Endothelial cell of hepatic sinusoid (primary cell): ENCODE results near the gene AXIN2.
"Not testable (repeated sequence)": the region's sequence is repeated elsewhere in the genome, so short reads cannot be mapped to it uniquely, and the experiment has no call there.

Experiments
- in situ Hi-C: cut with HindIII; loops from 2 replicates; pipeline ENCODE4 v1.10.0; 2017; ENCODE audit warnings: low sequenced_read_pairs

The AXIN2 gene

GRCh38 chr17:65526854-65527253 is 34.6 kb downstream of the AXIN2 start:
- in situ Hi-C loops: not testable (repeated sequence)

- in situ Hi-C loops: no loop called here
Measured at GRCh38 chr17:65523853-65524664, 37.4 kb downstream of the AXIN2 start.

GRCh38 chr17:65523411-65523810 is 38.0 kb downstream of the AXIN2 start:
- in situ Hi-C loops: no loop called here

- in situ Hi-C loops: no loop called here
Measured at GRCh38 chr17:65522751-65523404, 38.6 kb downstream of the AXIN2 start.

GRCh38 chr17:65519462-65519861 is 42.0 kb downstream of the AXIN2 start:
- in situ Hi-C loops: no loop called here

GRCh38 chr17:65518256-65518655 is 43.2 kb downstream of the AXIN2 start:
- in situ Hi-C loops: no loop called here

GRCh38 chr17:65515959-65516948 is 45.2 kb downstream of the AXIN2 start:
- in situ Hi-C loops: no loop called here

GRCh38 chr17:65515512-65515911 is 45.9 kb downstream of the AXIN2 start:
- in situ Hi-C loops: no loop called here

GRCh38 chr17:65514541-65514940 is 46.9 kb downstream of the AXIN2 start:
- in situ Hi-C loops: no loop called here

- in situ Hi-C loops: no loop called here
Measured at GRCh38 chr17:65514082-65514481, 47.4 kb downstream of the AXIN2 start.

- in situ Hi-C loops: no loop called here
Measured at GRCh38 chr17:65511316-65511715, 50.1 kb downstream of the AXIN2 start.

- in situ Hi-C loops: no loop called here
Measured at GRCh38 chr17:65509032-65509431, 52.4 kb downstream of the AXIN2 start.

GRCh38 chr17:65504673-65505072 is 56.8 kb downstream of the AXIN2 start:
- in situ Hi-C loops: not testable (repeated sequence)

GRCh38 chr17:65504141-65504540 is 57.3 kb downstream of the AXIN2 start:
- in situ Hi-C loops: no loop called here

- in situ Hi-C loops: no loop called here
Measured at GRCh38 chr17:65503557-65503956, 57.9 kb downstream of the AXIN2 start.

- in situ Hi-C loops: loop anchor here (5.0 kb wide), 2 partner anchors 48 to 98 kb away; no protein-coding TSS in a partner anchor
Measured at GRCh38 chr17:65498816-65499215, 62.6 kb downstream of the AXIN2 start.

GRCh38 chr17:65496801-65497200 is 64.6 kb downstream of the AXIN2 start:
- in situ Hi-C loops: loop anchor here (5.0 kb wide), 2 partner anchors 50 to 100 kb away; no protein-coding TSS in a partner anchor

- in situ Hi-C loops: loop anchor here (5.0 kb wide), 2 partner anchors 52 to 102 kb away; no protein-coding TSS in a partner anchor
Measured at GRCh38 chr17:65495122-65496055, 66.1 kb downstream of the AXIN2 start.

GRCh38 chr17:65489413-65490155 is 71.9 kb downstream of the AXIN2 start:
- in situ Hi-C loops: no loop called here
